ENCODE measurements around the gene ATP5F1D.

Gene ATP5F1D

DNA sequence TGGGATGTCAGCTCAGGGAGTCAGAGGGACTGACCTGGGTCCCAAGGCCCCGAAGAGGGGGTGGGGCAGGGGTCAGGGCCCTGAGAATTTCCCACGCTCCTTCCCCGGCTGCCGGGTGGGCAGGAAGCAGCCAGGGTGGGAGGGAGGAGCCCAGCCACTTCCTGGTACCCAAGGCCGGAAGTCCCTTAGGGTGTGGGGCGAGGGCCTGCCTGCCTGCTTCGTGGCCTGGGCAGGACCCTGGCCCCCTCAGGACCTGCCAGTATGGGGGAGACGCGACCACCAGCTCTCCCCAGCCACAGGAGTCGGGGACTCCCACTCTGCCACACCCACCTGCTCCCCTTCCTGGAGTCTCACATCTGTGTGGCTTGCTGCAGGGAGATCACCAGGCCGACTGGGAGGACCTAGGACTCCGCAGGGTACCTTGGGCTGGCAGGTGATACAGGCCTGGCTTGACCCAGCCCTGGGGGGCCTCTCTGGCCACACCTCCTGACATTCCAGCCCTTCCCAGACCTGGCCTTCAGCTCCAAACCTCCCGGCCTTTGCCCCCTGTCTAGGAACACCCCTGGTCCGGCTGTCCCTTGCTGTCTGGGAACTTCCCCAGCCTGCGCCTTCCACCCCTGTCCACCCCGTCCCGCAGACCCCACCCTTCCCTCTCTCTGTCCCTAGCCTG is 17.8 kb downstream of the ATP5F1D start:
- DNase-seq (ENCODE audit: low read depth) = no peak

DNA sequence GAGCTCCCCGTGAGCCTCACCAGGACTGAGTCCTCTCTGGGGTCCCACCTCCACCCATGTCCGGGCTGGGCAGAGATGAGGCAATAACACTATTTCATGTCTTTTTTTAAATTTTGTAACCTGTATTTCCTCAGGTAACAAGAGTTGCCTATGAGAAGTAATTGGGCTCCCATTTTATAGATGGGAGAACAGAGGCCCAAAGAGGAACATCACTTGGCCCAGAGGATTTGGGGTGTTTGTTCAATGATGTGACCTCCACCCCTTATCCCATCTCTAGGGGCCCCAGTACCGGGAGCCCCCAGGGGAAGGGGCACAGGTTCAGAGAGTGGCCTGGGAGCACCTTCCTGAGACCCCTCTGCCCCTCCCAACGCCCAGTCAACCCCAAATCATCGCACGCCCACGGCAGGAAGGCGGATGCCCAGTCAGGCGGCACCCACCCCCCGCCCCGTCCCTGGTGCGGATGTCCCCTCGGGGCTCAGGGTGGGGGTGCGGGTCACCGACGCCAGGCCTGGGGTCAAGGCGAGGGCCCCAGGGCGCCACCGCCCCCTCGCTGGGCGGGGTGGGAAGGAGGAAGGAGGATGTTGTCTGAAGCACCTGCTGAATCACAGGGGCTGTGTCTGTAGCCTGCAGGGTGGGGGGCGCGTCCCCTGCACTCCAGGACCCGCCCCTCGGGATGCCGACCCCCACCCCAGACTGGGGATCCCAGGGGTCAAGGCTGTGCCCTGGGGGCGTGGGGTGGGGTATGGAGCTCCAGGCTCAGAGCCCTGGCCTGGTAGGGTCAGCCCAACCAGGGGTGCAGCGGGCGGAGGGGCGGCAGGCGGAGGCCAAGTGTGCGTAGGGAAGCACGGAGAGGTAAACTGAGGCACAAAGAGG is 18.6 kb downstream of the ATP5F1D start:
- no peak for DNase-seq (ENCODE audit: low read depth)

DNA sequence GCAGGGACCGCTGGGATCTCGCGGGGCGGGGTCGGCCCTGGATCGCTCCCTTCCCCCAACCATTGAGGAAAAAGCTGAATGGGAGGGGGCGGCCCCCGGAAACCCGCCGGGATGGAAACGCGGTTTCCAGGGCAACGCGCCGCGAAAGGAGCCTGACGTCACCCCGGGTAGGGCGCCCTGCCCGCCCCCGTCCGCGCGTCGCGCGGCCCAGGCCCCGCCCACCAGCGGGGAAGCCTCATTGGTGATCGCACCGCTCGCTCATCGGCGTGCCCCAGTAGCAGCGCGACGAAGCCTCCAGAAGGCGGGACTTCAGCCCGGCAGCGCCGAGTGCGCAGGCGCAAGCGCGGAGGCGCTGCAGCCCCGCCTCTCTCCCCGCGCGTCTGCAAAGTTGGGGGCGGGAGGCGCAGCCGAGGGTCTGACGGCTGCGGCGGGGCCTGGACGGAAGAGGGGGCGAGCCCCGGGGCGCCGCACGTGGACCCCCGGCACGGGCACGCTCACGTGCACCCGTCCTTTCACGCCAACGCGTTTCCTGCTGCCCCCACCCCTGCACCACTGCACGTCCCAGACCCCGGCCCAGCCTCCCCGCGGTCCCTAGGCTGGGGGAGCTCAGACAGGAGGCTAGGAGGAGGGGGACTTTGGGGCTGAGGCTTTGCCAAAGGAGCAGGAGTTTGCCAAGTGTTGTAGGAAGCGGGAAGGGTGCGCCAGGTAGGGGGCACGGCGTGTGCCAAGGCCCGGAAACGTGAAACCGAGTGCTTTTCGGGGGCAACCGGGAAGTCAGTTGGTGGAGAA is 19.4 kb downstream of the ATP5F1D start:
- peak; percentile 90 for DNase-seq (ENCODE audit: low read depth)

DNA sequence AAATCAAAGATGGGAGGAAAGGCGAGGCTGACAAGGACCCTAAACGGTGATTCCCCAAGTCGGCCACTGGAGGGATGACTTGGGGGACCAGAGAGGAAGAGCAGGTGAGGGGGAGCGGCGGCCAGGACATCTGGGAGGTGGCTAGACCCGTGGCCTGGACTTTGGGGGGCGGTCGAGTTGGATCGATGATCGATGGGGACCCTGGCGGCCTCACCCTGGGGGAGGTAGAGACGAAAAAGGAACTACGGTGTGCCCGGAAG is 19.9 kb downstream of the ATP5F1D start:
- no peak for DNase-seq (ENCODE audit: low read depth)

DNA sequence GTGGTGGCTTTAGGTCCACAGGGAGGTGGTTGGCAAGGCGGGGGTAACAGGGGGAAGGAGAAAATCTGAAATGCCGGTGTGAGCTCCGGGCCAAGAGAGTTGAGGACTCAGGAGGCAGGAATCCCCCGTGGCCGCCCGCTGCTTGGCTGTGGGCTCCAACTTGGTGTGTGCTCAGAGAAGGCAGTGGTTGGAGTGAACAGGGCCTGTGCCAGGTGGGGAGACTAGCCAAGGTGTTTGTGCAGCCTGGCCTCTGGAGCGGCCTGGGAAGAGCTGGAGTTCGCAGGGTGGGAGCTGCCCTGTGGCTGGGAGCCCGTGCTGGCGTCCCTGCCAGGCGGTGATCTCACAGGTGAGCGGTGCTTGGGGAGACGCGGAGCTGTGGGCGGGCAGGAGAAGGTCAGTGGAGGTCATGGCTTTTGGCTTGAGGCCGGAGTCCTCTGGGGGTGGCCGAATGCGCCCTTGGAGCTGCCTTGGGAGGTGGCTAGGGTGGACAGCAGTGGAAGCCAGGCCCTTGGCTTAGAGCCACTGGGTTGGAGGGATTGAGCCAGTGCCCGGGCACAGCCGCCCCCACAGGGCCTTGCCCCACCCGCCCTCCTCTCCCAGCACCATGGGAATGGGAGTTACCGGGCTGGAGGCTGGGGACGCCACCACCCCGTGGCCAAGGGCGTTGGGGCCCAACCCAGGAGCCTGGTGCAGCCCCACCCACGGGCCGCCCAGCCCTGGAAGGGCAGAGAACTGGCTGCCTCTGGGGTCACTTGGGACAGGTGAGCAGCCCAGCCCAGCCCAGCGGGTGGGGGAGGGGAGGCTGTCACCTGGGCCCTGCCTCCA is 20.5 kb downstream of the ATP5F1D start:
- no peak for DNase-seq (ENCODE audit: low read depth)

DNA sequence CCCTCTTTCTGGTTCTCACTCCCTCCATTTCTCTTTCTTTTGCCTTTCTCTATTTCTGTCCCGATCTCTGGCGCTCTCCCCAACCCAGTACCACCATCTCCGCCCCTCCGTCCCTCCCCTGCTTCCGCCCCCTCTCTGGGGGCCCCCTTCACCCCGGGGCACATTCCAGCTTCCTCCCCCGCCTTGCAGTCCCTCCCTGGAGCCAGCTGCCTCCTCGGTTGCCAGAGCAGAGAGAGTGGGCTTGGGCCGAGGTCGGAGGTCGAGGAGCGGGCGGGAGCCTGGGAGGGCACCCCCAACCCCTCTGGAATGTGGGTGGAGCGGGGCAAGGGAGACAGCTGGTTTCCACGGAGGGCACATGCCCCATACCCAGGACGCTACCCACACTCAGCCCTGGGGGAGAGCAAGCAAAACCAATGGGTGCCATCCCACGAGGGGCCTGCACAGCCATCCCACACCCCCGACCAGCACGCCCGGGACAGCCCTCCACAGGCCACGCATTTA is 21.1 kb downstream of the ATP5F1D start:
- DNase-seq (ENCODE audit: low read depth) = no peak

DNA sequence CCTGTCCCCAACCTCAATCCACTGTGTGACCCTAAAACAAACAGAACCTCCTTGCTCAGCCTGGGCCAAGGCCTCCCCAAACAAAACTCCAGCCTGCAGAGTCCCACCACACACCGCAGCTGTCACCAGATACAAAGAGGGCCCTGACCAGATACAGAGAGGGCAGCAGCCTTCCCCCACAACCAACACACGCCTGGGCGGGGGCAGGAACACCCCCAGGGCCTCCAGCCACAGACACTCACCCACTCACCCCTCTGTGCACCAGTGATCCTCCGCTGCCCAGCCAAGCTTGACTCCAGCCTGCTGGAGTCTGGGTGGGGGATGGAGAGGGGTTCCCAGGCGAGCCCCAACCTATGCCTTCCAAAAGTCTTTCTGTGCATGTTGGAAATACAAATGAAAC is 21.6 kb downstream of the ATP5F1D start:
- DNase-seq (ENCODE audit: low read depth) = no peak

DNA sequence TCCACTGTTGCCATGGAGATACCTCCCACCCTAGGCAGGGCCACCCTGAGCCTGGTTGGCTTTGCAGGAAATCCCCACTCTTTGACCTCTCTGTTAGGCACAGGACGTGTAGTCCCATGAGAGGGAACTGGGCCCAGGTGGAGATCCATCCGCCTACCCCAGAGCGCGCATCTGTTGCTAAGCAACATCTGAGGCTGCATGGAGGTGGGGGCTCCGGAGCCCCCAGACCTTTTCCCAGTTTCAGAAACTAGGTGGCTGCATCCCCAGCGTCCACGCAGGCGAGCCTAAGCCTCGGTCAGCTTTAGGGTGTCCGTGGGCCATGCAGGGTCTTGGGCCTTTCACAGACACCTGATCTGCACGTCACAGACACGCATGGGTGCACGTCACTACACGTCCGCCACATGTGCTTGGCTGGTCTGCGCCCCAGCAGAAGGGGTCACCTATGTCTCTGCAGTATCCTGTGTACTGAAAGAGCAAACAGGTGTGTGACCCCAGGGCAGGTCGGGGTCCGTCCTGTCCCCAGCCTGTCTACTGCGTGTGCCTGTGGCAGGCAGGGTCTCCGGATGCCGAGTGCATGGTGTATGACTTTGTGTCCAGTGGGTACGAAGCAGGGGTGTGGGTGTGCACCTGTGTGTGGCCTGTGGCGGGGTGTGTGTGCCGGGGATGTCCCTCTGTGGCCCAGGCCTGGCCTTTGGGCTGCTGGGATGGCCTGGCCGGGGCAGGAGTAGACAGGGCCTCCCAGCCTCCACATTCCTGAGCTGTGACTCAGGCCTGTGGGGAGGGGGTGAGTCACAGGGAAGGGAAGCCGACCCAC is 23.5 kb downstream of the ATP5F1D start:
- DNase-seq (ENCODE audit: low read depth) = no peak

DNA sequence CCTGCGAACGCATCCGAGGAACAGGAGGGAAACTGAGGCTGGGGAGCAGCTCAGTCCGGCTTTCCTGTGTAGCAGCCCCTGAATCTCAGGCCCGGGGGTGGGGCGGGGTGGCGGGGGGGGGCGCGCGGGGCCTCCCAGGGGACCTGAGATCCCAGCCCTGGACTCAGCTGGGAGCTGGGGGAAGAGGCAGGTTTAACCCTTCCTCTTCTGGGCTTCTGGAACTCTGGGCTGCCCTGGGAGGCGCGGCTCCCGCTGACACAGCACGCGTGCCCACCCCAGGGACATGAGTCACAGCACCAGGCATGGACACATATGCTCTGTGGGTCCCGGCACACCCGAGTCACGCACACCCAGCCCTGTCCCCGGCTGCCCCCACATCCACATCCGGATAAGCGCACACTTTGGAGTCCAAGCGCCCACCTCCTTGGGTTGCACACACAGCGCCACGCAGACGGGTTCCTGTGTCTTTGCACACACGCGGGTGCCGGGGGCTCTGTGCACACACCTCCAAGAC is 24.1 kb downstream of the ATP5F1D start:
- no peak for DNase-seq (ENCODE audit: low read depth)

DNA sequence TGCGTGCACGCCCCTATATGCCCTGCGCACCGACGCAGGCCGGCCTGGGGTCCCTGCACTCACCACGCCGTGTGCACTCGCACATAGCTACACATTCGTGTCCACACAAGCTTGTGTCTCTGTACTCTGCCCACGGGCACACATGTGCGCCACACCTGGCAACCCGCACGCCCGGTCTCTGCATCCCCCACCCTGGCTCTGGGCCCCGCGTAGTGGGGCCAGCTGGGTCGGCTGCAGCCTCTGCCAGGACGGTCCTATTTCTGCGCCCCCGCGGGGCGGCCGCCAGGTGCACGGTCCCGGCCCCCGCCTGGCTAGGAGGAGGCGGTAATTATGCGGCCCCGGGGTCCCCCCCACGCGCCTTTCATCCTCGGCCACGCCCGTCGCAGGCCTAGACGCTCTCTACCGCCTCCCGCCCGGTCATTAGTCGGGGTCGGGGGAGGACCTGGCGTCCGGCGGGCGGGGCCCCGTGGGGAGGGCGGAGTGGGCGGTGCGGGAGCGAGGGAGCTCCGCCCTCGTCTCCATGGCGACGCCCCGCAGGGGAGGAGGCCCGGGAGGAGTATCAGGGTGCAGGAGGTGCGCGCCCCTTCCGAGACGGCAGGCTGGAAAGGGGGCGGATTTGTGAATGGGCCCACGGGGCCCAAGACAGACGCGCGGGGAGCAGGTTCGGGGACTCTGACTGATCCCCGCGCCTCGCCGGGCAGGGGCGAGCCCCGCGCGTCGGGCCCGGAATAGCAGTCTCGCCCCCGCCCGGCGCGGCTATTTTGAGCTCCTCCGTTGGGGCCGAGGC is 24.8 kb downstream of the ATP5F1D start:
- DNase-seq (ENCODE audit: low read depth) = peak; percentile 65

DNA sequence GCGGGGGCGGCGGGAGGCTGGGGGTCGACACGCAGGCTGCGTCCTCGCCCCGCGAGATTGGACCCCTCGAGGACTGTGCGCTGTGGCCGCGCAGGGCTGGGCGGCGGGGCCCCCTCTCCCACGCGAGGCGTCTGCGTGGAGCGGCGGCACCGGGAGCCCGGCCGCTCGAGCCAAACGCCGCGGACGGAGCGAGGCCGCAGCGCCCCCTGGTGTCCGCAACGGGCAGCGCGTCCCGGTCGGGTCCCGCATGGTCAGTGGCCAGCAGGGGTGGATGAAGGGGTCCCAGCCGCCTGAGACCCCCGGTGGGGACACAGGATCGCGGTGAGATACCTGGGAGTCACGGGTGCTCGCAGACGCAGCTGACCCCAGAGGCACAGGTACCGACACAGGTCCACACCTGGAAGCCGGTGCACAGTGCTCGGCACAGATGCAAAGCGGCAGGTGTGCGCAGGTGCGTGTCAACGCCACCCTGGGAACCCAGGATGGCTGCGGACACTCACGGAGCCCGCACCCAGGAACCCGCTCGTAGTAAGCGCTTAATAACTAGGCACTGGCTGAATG is 25.4 kb downstream of the ATP5F1D start:
- peak; percentile 39 for DNase-seq (ENCODE audit: low read depth)

DNA sequence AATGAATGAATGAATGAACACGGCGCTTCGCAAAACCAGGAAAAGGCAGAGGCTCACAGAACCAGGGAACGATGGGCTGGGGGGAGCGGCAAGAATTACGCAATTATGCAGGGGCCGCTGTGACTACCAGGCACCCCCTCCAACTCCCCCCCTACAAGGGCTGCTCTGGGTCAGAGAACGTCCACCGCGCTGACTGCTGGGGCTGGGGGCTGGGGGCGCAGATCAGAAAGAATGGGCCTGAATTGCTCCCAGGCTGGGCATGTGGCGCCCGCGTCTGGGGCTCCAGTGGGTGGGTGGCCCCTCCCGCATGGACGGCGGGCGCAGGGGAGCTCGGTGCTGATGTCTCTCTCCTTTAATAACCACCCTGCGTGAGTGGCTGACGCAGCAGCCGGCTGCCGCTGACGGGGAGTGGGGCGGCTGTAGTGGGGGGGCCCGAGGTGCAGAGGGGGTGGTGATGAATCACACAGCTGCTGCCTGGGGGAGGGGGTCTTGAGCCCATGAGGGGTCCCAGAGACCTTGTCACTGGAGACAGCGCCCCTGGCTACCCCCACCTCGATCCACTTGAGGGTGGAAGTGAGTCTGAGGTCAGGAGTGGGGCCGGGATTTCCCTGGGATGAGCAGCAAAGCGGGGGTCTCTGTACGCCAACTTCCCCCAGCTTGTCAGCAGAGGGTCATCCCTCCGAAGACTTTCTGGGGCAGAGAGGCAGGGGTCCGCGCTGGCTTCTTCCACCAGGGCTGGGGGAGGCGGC is 26.1 kb downstream of the ATP5F1D start:
- no peak for DNase-seq (ENCODE audit: low read depth)

DNA sequence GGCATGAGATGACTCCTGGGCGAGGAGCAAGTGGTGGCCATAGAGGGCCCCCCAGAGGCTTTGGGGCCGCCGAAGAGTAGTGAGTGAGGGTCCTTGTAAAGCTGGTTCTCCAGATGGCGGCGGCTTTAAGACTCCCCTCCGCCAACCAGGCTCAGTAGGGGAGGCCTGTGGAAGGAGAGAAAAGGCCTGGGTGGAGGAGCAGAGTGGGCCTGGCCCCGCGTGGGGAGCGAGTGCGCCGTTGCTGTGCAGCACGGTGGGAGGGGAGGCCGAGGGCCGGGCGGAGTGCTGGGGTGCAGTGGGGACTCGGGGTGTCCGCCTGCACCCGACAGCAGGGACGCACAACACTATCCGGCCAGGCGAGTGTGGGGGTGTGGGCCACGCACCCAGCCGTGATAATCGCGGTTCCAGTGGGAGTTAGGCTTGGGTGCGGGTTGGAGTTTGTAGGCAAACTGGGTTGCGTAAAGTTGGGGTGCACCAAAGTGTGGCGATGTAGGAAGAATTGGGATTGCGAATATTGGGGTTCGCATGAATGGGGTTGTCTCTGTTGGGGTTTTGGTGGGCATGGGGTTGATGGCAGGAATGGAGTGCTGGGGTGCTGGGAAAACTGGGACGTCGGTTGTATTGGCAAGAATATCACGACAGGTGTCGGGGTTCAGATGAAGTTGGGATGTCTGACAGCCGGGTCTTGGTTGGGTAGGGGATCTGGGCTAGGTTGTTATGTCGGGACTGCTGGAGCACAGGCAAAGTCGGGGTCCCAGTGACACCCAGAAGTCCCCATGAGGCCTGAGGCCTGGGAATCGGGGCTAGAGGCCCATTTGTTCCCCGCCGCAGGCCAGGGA is 26.9 kb downstream of the ATP5F1D start:
- no peak for DNase-seq (ENCODE audit: low read depth)

DNA sequence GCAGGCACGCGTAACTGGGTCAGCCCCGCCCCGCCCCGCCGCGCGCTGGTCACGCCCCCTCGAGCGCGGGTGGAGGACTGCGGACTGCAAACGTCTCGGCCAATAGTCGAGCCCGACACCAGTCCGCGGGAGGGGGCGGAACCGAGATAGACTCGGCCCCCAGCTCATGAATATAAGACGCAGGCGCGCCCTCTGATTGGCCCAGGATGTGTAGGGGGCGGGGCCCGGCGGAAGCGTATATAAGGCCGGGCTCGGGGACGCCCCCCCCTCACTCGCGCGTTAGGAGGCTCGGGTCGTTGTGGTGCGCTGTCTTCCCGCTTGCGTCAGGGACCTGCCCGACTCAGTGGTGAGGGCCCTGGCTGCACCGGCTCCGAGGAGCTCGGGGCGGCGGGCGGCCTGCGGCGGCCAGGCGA is 27.5 kb downstream of the ATP5F1D start, which contains the start of gene CIRBP:
CIRBP (plus strand) TSS at position 268 of the 413 bp plus-strand sequence. CDS start 1,602 bp downstream, outside the sequence.
- peak; percentile 98 for DNase-seq (ENCODE audit: low read depth)

DNA sequence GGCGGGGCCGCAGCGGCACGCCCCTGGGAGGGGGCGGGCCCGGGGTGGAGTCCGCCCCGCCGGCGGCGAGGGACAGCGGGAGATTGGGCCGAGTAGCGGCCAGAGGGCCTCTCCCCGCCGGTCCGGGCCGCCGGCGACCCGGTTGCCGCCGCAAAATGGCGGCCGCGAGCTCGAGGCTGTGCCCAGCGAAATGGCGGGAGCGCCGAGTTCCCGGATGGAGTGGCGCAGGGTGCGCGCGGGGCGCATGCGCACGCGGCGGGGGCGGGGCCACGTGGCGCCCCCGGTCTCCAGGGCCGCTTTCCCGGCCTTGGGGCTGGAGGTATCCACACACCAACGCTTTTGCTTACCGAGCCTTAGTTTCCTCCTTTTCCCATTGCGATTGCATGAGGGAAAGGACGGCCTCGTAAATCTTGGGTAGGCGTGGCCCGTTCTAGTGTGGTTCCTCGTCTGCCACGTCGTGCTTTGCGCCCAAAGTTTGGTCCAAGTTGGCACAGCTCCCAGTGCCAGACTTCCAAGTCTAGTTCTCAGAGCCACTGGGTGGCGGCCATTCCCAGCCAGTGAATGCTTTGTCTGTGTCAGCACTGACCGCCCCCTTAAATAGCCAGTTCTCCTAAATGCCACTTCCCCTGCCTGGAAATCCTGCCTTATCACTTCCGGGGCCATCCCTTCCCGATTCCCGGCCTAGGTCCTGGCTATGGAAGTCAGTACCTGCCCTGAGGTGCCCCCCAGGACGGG is 28.1 kb downstream of the ATP5F1D start:
- peak; percentile 65 for DNase-seq (ENCODE audit: low read depth)

DNA sequence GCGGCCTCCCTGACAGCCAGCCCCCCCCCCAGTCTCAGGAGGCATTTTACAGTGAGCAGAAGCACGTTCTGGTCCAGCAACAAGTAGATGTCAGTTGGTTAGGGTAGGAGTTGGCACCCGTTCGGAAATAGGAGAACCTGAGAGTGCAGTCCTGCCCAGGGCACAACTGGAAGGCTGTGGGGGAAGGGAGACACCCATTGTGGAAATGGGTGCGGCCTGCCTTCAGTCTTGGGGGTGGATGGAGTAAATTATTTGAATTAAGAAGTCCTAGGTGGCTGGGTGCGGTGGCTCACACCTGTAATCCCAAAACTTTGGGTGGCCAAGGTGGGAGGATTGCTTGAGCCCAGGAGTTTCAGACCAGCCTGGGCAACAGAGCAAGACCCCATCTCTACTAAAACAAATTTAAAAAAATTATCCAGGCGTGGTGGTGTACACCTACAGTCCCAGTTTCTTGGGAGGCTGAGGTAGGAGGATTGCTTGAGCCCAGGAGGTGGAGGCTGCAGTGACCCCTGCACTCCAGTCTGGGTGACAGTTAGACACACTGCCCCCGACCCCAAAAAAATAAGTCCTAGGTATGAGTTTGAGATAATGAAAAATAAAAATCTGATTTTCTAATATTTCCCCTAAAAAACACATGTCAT is 28.8 kb downstream of the ATP5F1D start:
- no peak for DNase-seq (ENCODE audit: low read depth)

All from stimulated activated CD8-positive, alpha-beta memory T cell treated with anti-CD3 and anti-CD28 coated beads, Interleukin-15, amount 100 ng/mL, for 1 hour (primary cell).